Tibial artery (tissue), 4 donors: ENCODE data around the gene GALNT8.
A peak's percentile ranks its signal among the peaks of the same experiment; 100 is the strongest.

Experiments
- DNase-seq, 2 donors: peaks; one replicate each; pipeline ENCODE4 v3.0.0-alpha.2; 2019
- H3K27ac ChIP-seq, 2 donors: fragments of 200-600 bp; sonication (generic) in 1 of 2; 1 replicate in 1 of 2; 2 replicates in 1 of 2; pipeline ENCODE4 v1.5.1; 2018 to 2019; ENCODE audit warnings: mild to moderate bottlenecking in 1 of 2
- H3K27me3 ChIP-seq, 2 donors: fragments of 200-600 bp; sonication (generic) in 1 of 2; one replicate each; pipeline versions ENCODE4 v1.5.1 to v1.6.0; 2016 to 2019
- H3K36me3 ChIP-seq, 3 donors: fragments of 200-600 bp; sonication (generic) in 2 of 3; one replicate each; pipeline ENCODE4 v1.5.1; 2016 to 2019; ENCODE audit warnings: mild to moderate bottlenecking in 2 of 3
- H3K4me1 ChIP-seq, 4 donors: fragments of 200-600 bp; sonication (generic) in 2 of 4; 1 replicate in 3 of 4; 2 replicates in 1 of 4; pipeline ENCODE4 v1.5.1; 2016 to 2019
- H3K4me3 ChIP-seq, 2 donors: fragments of 200-600 bp; sonication (generic) in 1 of 2; 1 replicate in 1 of 2; 2 replicates in 1 of 2; pipeline ENCODE4 v1.5.1; 2018 to 2019; ENCODE audit warnings: mild to moderate bottlenecking in 2 of 2
- H3K9me3 ChIP-seq, 3 donors: fragments of 200-600 bp; sonication (generic) in 1 of 3; one replicate each; pipeline ENCODE4 v1.5.1; 2016 to 2019
- CTCF ChIP-seq, 2 experiments: fragments of 200-600 bp in 1 of 2; fragments of 450-650 bp in 1 of 2; IDR thresholded peaks; one replicate each; pipeline ENCODE4 v1.5.1; 2017 to 2019; ENCODE audit warnings: antibody characterized with exemption in 2 of 2, mild to moderate bottlenecking in 1 of 2, moderate library complexity in 1 of 2
- intact Hi-C: fragments of 100-400 bp; cut with DNase I; formaldehyde crosslinking; loops from one replicate; pipeline ENCODE4 v1.15.0; 2023; ENCODE audit warnings: low total_unique reads

Gene GALNT8

GRCh38 chr12:4766445-4766844 is 46.2 kb downstream of the GALNT8 start:
- intact Hi-C loops: no loop called here
- no peaks in the 10 kb centered on the region for H3K27me3 ChIP-seq
- no peak for TF ChIP-seq CTCF (IDR thresholded peaks at IDR 0.05)
- no peak overlapping the region for H3K4me3 ChIP-seq
- no peak overlapping the region for H3K27ac ChIP-seq
- no peaks in the 10 kb centered on the region for H3K9me3 ChIP-seq
- no peak for DNase-seq
- H3K36me3 ChIP-seq: no peaks in the 10 kb centered on the region
- peaks cover 0 to 42% (median 15%) of the 10 kb centered on the region in 4 donors for H3K4me1 ChIP-seq

GRCh38 chr12:4767186-4767585 is 47.0 kb downstream of the GALNT8 start:
- H3K4me3 ChIP-seq: no peak overlapping the region
- no peaks in the 10 kb centered on the region for H3K36me3 ChIP-seq
- intact Hi-C loops: no loop called here
- H3K27me3 ChIP-seq: no peaks in the 10 kb centered on the region
- TF ChIP-seq CTCF (IDR thresholded peaks at IDR 0.05): no peak
- no peak for DNase-seq
- H3K4me1 ChIP-seq: peaks cover 0 to 44% (median 16%) of the 10 kb centered on the region in 4 donors
- H3K9me3 ChIP-seq: no peaks in the 10 kb centered on the region
- H3K27ac ChIP-seq: no peak overlapping the region

DNA sequence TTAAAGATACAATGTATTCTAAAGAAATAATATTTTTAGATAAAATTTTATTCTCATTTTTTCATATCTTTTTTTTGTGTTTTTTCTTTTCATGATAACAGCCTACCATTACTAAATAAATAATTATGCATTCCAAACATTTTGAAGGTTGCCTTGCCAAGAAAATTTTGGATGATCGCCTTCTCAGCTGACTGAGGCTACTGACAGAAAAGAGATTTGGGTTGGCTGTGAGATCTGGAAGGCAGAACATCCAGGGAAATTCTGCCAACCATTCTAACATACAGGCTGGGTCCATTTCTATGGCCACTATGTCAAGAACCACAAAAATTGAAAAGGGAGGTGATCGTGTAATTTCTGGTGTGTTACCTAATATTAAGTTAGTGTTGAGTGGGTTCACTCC is 48.1 kb downstream of the GALNT8 start:
- H3K4me3 ChIP-seq: no peak overlapping the region
- intact Hi-C loops: no loop called here
- DNase-seq: peak in 1 of 2 donors; percentile 38
- H3K4me1 ChIP-seq: peaks cover 0 to 44% (median 16%) of the 10 kb centered on the region in 4 donors
- H3K27me3 ChIP-seq: no peaks in the 10 kb centered on the region
- H3K36me3 ChIP-seq: no peaks in the 10 kb centered on the region
- H3K9me3 ChIP-seq: no peaks in the 10 kb centered on the region
- no peak for TF ChIP-seq CTCF (IDR thresholded peaks at IDR 0.05)
- peak overlapping the region in 1 of 2 donors; percentile 18 for H3K27ac ChIP-seq

- no peaks in the 10 kb centered on the region for H3K27me3 ChIP-seq
- TF ChIP-seq CTCF (IDR thresholded peaks at IDR 0.05): no peak
- peak overlapping the region in 1 of 2 donors; percentile 21 for H3K27ac ChIP-seq
- no peak overlapping the region for H3K4me3 ChIP-seq
- no peaks in the 10 kb centered on the region for H3K9me3 ChIP-seq
- DNase-seq: no peak
- no peaks in the 10 kb centered on the region for H3K36me3 ChIP-seq
- intact Hi-C loops: no loop called here
- peaks cover 0 to 44% (median 16%) of the 10 kb centered on the region in 4 donors for H3K4me1 ChIP-seq
Measured at GRCh38 chr12:4769073-4769472, 48.9 kb downstream of the GALNT8 start.

GRCh38 chr12:4771172-4771959 is 51.2 kb downstream of the GALNT8 start:
- Histone ChIP-seq H3K27ac (peak overlapping the region in 1 of 2 donors; percentile 6), H3K9me3 (no peaks in the 10 kb centered on the region), H3K4me3 (no peak overlapping the region), H3K27me3 (no peaks in the 10 kb centered on the region), H3K36me3 (no peaks in the 10 kb centered on the region), H3K4me1 (peaks cover 0 to 42% (median 16%) of the 10 kb centered on the region in 4 donors)
- intact Hi-C loops: no loop called here
- no peak for TF ChIP-seq CTCF (IDR thresholded peaks at IDR 0.05)
- DNase-seq: no peak
